Common myeloid progenitor, CD34-positive (primary cell): ENCODE results near the gene SEMA5A.

Source experiments
- CTCF ChIA-PET: fragments of 350-600 bp; sonication (Branson Sonifier 250); formaldehyde crosslinking; loops from one replicate; lab custom pipeline; 2021; ENCODE audit warnings: antibody characterized with exemption; lab: Charles Lee
- POLR2A ChIA-PET: fragments of 350-600 bp; sonication (Branson Sonifier 250); formaldehyde crosslinking; loops from one replicate; lab custom pipeline; 2021; ENCODE audit warnings: antibody characterized with exemption; lab: Charles Lee
- DNase-seq, 3 donors: peaks; one replicate each; pipeline versions ENCODE4 v3.0.0 to v3.0.0-alpha.2; 2013
- H3K27ac ChIP-seq, 2 experiments: 1 replicate in 1 of 2; 2 replicates in 1 of 2; pipeline ENCODE4 v1.7.0; 2013; ENCODE audit warnings: inconsistent platforms in 2 of 2, low read length in 2 of 2, mild to moderate bottlenecking in 2 of 2, low read depth in 1 of 2, moderate library complexity in 1 of 2; ENCODE audit not compliant: severe bottlenecking in 2 of 2, insufficient read depth in 1 of 2, poor library complexity in 1 of 2
- H3K27me3 ChIP-seq, 5 experiments: replicated peaks in 2 of 5; 1 replicate in 3 of 5; 2 replicates in 2 of 5; pipeline versions ENCODE4 v1.6.1 to v1.7.0; 2013; ENCODE audit warnings: low read length in 4 of 5, mild to moderate bottlenecking in 2 of 5, moderate library complexity in 2 of 5, inconsistent platforms in 1 of 5; ENCODE audit not compliant: insufficient read depth in 5 of 5, control insufficient read depth in 4 of 5
- H3K36me3 ChIP-seq, 4 experiments: 1 replicate in 2 of 4; 2 replicates in 2 of 4; pipeline versions ENCODE4 v1.6.1 to v1.7.0; 2013; ENCODE audit warnings: low read length in 3 of 4, control low read depth in 1 of 4, mild to moderate bottlenecking in 1 of 4; ENCODE audit not compliant: control insufficient read depth in 4 of 4, insufficient read depth in 4 of 4
- H3K4me1 ChIP-seq, 4 experiments: 1 replicate in 3 of 4; 2 replicates in 1 of 4; pipeline versions ENCODE4 v1.6.1 to v1.7.1; 2013; ENCODE audit warnings: low read length in 3 of 4, mild to moderate bottlenecking in 3 of 4, control low read depth in 1 of 4, inconsistent platforms in 1 of 4, moderate library complexity in 1 of 4; ENCODE audit not compliant: control insufficient read depth in 4 of 4, insufficient read depth in 4 of 4; ENCODE audit errors: control extremely low read depth in 1 of 4
- H3K4me3 ChIP-seq, 7 experiments: 1 replicate in 4 of 7; 2 replicates in 3 of 7; pipeline versions ENCODE4 v1.5.1 to v1.7.0; 2013; ENCODE audit warnings: mild to moderate bottlenecking in 7 of 7, low read length in 6 of 7, moderate library complexity in 6 of 7, inconsistent platforms in 2 of 7, low read depth in 2 of 7, control low read depth in 1 of 7; ENCODE audit not compliant: insufficient read depth in 4 of 7, control insufficient read depth in 1 of 7; ENCODE audit errors: extremely low read depth in 1 of 7
- H3K9me3 ChIP-seq, 5 experiments: 1 replicate in 4 of 5; 2 replicates in 1 of 5; pipeline versions ENCODE4 v1.6.1 to v1.7.1; 2013; ENCODE audit warnings: low read length in 4 of 5, mild to moderate bottlenecking in 2 of 5, inconsistent platforms in 1 of 5, low read depth in 1 of 5, moderate library complexity in 1 of 5; ENCODE audit not compliant: control insufficient read depth in 4 of 5, insufficient read depth in 2 of 5; ENCODE audit errors: control extremely low read depth in 1 of 5
- WGBS: methylation state at CpG from one replicate; pipeline ENCODE4 v1.1.5; 2013; ENCODE audit not compliant: insufficient coverage; 5-methylcytosine and 5-hydroxymethylcytosine counted together

The SEMA5A gene

DNA sequence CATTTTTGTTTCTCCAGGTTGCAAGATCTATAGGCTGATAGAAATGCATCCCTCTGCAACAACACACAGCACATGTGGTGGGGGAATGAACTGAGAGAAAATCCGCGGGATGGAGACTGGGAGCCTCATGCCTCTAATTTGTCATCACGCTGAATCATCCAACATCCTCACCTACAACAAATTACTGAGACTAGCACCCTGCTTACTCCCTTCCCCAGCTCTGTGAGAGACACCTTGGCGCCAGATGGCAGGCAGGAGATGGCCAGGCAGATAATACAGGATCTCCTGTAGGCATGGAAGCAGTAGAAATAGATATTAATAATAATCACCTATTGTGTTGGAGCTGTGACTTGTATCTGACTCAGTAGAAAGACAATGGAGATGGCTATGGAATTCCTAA is 276.9 kb downstream of the SEMA5A start:
- CTCF ChIA-PET = no interaction called here
- Histone ChIP-seq H3K27me3 (no peaks in the 10 kb centered on the region), H3K27ac (no peak overlapping the region), H3K9me3 (peaks cover 0 to 8% (median 0%) of the 10 kb centered on the region in 5 experiments), H3K36me3 (no peaks in the 10 kb centered on the region), H3K4me1 (no peaks in the 10 kb centered on the region), H3K4me3 (no peak overlapping the region)
- no peak for DNase-seq
- WGBS = 100% methylated on average over 1 of the region's 4 CpGs
- POLR2A ChIA-PET = no interaction called here

DNA sequence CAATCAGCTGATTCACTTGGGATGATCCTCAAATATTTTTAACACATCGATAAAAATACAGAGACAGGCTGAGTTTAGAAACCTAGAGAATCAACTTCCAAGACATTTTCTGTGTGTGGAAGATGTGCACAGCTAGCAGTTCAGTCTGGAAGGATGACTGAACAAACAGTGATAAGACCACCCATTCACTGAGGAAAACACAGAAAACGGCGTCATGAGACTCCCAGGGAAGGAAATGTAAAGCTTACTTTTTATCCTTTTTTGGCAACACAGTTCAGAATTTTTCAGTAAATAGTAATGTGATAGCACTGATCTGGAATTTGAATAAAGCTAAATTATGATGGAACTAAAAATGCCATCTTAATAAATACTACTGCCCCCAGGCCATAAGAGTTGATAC is 277.6 kb downstream of the SEMA5A start:
- 0% methylated on average over 2 of the region's 3 CpGs for WGBS
- POLR2A ChIA-PET = no interaction called here
- Histone ChIP-seq H3K4me1 (no peaks in the 10 kb centered on the region), H3K4me3 (no peak overlapping the region), H3K36me3 (no peaks in the 10 kb centered on the region), H3K27me3 (no peaks in the 10 kb centered on the region), H3K9me3 (peaks cover 0 to 8% (median 0%) of the 10 kb centered on the region in 5 experiments), H3K27ac (no peak overlapping the region)
- DNase-seq = no peak
- CTCF ChIA-PET = no interaction called here

DNA sequence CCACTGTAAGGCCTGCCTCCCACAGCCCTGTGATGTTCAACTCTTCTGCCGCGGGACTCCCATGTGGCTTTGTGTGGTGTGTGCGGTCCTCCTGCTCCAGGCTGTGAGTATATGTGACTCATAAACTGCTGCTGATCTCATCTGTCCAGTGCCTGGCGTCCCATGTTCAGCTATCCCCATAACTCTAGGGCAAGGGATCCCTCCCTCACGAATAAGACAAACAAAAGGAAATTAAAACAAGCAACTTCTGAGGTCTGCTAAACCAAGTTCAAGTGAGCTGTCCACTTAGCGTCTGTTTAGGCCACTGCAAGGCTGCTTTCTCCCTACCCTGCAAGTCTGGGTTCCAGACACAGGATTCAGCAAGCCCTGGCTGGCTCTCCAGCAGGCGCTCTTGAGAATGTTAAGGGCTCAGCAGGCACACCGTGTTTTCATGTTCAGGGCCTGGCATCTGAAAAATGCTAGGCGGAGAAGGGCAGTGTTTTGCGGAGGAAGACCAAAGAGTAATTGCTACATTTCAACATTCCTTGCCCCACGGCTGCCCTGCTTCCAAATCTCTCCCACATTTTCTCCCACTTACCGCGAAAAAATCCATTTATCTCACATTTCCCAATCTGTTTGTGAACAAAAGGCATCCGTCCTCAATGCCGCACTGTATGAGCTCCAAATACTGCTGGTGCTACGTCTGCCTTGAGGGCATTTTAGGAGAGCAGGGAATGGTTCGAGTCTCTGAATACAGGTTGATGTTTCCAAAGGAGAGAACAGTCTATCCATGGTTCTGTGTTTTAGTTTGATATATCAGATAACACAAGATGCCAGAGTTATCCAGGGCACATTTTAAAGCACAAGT is 280.2 kb downstream of the SEMA5A start:
- CTCF ChIA-PET = no interaction called here
- no peak overlapping the region for H3K4me3 ChIP-seq
- DNase-seq = no peak

DNA sequence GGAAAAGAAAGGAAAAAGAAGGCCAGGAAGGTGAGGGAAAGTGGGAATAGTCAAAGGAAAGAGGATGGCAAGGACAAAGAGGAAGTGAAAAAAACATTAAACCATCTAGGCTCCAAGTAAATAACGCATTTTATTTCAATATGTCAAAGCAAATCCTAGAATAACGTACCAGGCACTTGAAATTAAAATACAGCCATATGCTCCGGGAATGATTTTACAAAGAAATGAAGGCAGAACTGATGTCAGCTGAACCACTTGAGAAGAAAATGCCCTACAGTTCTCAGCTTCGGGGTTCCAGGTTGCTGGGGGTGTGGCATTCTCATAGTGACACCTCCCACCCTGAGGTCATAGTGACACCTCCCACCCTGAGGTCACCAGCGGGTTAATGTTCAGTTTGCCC is 281.6 kb downstream of the SEMA5A start:
- no peaks in the 10 kb centered on the region for H3K4me1 ChIP-seq
- ChIA-PET CTCF (no interaction called here), POLR2A (no interaction called here)
- no peak for DNase-seq
- no peaks in the 10 kb centered on the region for H3K27me3 ChIP-seq
- H3K36me3 ChIP-seq = no peaks in the 10 kb centered on the region
- H3K4me3 ChIP-seq = no peak overlapping the region
- H3K27ac ChIP-seq = no peak overlapping the region
- no peaks in the 10 kb centered on the region for H3K9me3 ChIP-seq
- 95% methylated on average over 4 of the region's 5 CpGs for WGBS

More for the DNA sequence above, 280.2 kb downstream of the SEMA5A start:
- POLR2A ChIA-PET = no interaction called here
- H3K27me3 ChIP-seq = no peaks in the 10 kb centered on the region
- no peaks in the 10 kb centered on the region for H3K36me3 ChIP-seq
- no peaks in the 10 kb centered on the region for H3K4me1 ChIP-seq
- whole genome bisulfite sequencing = 79% methylated on average over 12 of the region's 17 CpGs
- no peak overlapping the region for H3K27ac ChIP-seq
- H3K9me3 ChIP-seq = no peaks in the 10 kb centered on the region

DNA sequence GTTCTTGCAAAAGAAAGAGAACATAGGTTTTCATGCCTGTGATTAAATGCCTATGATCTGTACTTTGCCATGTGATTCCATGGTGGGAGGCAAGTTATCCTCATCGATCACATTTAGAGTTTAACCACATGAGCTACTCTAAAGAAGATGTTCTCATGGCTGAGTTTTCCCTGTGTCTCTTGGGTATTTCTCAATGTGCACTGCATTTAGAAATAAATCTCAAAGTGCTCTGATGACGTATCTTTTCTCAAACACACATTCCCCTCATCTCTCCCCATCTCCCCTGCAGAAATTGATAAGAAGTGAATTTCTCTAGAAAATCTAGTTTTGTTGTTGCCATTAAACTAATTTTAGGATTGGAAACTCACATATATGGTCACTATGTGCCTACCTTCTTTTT is 282.2 kb downstream of the SEMA5A start:
- H3K4me1 ChIP-seq = no peaks in the 10 kb centered on the region
- WGBS = 100% methylated on average over 1 of the region's 2 CpGs
- DNase-seq = no peak
- H3K36me3 ChIP-seq = no peaks in the 10 kb centered on the region
- H3K27me3 ChIP-seq = no peaks in the 10 kb centered on the region
- CTCF ChIA-PET = no interaction called here
- H3K9me3 ChIP-seq = no peaks in the 10 kb centered on the region
- no peak overlapping the region for H3K4me3 ChIP-seq
- H3K27ac ChIP-seq = no peak overlapping the region
- POLR2A ChIA-PET = no interaction called here

DNA sequence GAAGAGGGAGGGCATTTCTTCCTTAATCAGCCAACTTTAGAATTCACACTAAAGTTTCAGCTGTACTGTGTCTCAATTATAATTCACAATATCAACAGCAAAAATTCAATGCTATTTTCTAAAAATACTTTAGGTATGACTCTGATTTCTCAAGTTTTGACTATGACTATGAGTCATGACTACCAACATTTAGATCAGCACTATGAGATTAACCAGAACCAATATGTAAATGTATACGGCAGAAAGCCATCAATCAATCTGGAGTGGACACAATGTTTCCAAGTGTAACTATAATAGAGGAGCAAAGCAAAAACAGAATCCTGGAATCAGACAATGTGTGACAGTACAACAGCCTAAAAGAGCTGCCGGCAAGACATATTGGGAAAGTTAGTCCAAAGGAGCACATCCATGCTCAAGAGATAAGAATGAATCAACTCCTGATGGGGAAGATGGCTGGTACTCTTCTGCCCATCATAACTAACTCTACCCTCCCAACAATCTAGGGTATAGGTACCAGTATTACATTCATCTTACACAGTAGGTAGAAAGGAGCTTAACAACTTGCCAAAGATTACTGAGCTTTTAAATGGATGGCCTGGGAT is 294.4 kb downstream of the SEMA5A start:
- no peaks in the 10 kb centered on the region for H3K4me1 ChIP-seq
- no peak overlapping the region for H3K4me3 ChIP-seq
- DNase-seq = no peak
- no peaks in the 10 kb centered on the region for H3K9me3 ChIP-seq
- H3K27me3 ChIP-seq = no peaks in the 10 kb centered on the region
- H3K27ac ChIP-seq = no peak overlapping the region
- H3K36me3 ChIP-seq = no peaks in the 10 kb centered on the region
- ChIA-PET POLR2A (no interaction called here), CTCF (interaction anchor here (0.6 to 1.8 kb wide), 2 partner anchors 21 to 294 kb away, joined by 3 read pairs; no protein-coding TSS in a partner anchor)
- 92% methylated on average over 2 of the region's 2 CpGs for WGBS

DNA sequence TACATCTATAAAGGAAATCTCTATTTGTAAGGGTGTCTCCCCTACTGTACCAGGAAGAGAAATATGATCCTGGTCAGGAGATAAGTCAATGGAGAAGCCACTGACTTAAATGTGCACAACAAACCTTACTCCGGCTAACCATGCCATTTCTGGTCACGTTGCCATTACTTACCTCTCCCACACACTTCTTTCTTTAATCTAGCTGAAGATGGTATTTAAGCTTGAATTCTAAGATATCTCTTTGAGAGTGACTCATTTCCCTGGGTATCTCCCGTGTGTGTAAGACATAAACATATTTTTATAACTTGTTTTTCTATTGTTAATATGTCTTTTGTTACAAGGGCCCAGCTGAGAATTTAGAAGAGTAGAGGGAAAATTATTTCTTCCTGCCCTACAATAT is 296.6 kb downstream of the SEMA5A start:
- Histone ChIP-seq H3K36me3 (no peaks in the 10 kb centered on the region), H3K27me3 (no peaks in the 10 kb centered on the region), H3K9me3 (no peaks in the 10 kb centered on the region), H3K27ac (no peak overlapping the region), H3K4me1 (no peaks in the 10 kb centered on the region), H3K4me3 (no peak overlapping the region)
- ChIA-PET POLR2A (no interaction called here), CTCF (no interaction called here)
- no peak for DNase-seq
- WGBS = no CpG with 5 or more reads among the region's 3 CpGs
